Psoas muscle (tissue), 8 donors: ENCODE measurements around the gene CORO2B. TPM values are rescaled to one million over a fixed set of nuclear protein-coding genes. Genes with fewer than 3 reads are reported as not detected.
A peak's percentile ranks its signal among the peaks of the same experiment; 100 is the strongest.

Source experiments
- ATAC-seq, 4 donors: fragments of 200-7000 bp; cut with Tn5 transposase; one replicate each; pipeline ENCODE4 v1.9.1; 2020; ENCODE audit warnings: moderate library complexity in 3 of 4, mild to moderate bottlenecking in 2 of 4
- DNase-seq, 2 donors: peaks; one replicate each; pipeline ENCODE4 v3.0.0-alpha.2; 2020
- H3K27ac ChIP-seq: fragments of 200-600 bp; one replicate; pipeline ENCODE4 v1.8.0; 2022
- H3K27me3 ChIP-seq, 3 donors: fragments of 200-600 bp in 1 of 3; one replicate each; pipeline versions ENCODE4 v1.6.1 to v1.8.0; 2013 to 2022; ENCODE audit warnings: low read length in 2 of 3, mild to moderate bottlenecking in 2 of 3, moderate library complexity in 1 of 3; ENCODE audit not compliant: insufficient read depth in 3 of 3
- H3K36me3 ChIP-seq, 2 donors: fragments of 200-600 bp in 1 of 2; one replicate each; pipeline versions ENCODE4 v1.6.1 to v1.8.0; 2013 to 2022; ENCODE audit warnings: low read depth in 1 of 2, mild to moderate bottlenecking in 1 of 2, moderate library complexity in 1 of 2; ENCODE audit not compliant: insufficient read depth in 1 of 2
- H3K4me1 ChIP-seq: fragments of 200-600 bp; one replicate; pipeline ENCODE4 v1.8.0; 2022
- H3K4me3 ChIP-seq: fragments of 200-600 bp; one replicate; pipeline ENCODE4 v1.8.0; 2022; ENCODE audit warnings: mild to moderate bottlenecking
- H3K9me3 ChIP-seq: fragments of 200-600 bp; one replicate; pipeline ENCODE4 v1.8.0; 2022
- WGBS, 3 donors: extraction: QIAGEN DNeasy Blood & Tissue Kit; methylation state at CpG; one replicate each; pipeline versions ENCODE4 v1.1.6 to v1.1.7; 2013; 5-methylcytosine and 5-hydroxymethylcytosine counted together
- intact Hi-C, 2 donors: fragments of 100-400 bp; cut with DNase I; formaldehyde crosslinking; loops; one replicate each; pipeline versions ENCODE4 v1.11.0 to v1.14.2; 2022
- polyA plus RNA-seq, 3 donors: library from polyadenylated mRNA; stranded (reverse); fragments of 200-250 nt; gene quantifications; one replicate each; pipeline ENCODE4 v1.2.3, GENCODE V29; 2013
- total RNA-seq, 4 donors: library from RNA; stranded (reverse); fragmentation: NEBNext Ultra II Directional in 2 of 4; extraction: Animal tissue kit (Norgen Biotek cat#: 25700) in 2 of 4; gene quantifications; one replicate each; pipeline versions ENCODE4 v1.2.1 to v1.2.4, GENCODE V29; 2021 to 2023
- TF ChIP-seq, protein P1 (sequence below): fragments of 200-600 bp; IDR thresholded peaks from one replicate; pipeline ENCODE4 v1.8.0; 2022; ENCODE audit warnings: antibody characterized with exemption
- donor health status: healthy with polysubstance abuse.
- donor health status: DM: no; HTN: no; CAD: no; lungs with moderate emphysema.
- donor health status: Bipolar disorder and iron deficiency.
- donor health status: healthy.
- donor health status: DM: yes; HTN: yes; CAD: no.
- donor health status: DM: no; HTN: no; CAD: no.
- donor health status: DM: no; HTN: no; CAD: no.
- donor health status: DM: yes; HTN: yes; CAD: no.

CORO2B gene
- total and polyA plus RNA-seq, 7 donors, result 1.1 to 3.2 (median 2.0) TPM

DNA sequence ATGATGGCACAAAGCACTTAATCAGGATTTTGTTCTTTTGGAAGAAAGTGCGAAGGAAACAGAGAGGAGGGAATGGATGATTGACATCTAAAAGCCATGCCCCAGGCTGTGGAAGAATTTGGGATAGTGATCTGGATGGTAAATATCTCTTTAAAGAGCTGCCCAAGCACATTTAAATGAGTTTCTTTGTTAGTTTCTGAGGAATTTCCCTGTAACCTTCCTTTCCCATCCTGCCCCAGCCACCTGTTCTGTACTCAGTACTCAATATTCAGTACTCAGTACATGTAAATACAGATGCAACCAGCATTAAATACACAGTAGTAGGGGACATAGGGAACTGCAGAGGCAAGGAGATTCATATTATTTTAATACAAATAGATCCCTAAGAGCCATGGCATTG, 7.8 kb upstream of the CORO2B start:
- no peak overlapping the region for H3K4me3 ChIP-seq
- TF ChIP-seq, protein P1, sequence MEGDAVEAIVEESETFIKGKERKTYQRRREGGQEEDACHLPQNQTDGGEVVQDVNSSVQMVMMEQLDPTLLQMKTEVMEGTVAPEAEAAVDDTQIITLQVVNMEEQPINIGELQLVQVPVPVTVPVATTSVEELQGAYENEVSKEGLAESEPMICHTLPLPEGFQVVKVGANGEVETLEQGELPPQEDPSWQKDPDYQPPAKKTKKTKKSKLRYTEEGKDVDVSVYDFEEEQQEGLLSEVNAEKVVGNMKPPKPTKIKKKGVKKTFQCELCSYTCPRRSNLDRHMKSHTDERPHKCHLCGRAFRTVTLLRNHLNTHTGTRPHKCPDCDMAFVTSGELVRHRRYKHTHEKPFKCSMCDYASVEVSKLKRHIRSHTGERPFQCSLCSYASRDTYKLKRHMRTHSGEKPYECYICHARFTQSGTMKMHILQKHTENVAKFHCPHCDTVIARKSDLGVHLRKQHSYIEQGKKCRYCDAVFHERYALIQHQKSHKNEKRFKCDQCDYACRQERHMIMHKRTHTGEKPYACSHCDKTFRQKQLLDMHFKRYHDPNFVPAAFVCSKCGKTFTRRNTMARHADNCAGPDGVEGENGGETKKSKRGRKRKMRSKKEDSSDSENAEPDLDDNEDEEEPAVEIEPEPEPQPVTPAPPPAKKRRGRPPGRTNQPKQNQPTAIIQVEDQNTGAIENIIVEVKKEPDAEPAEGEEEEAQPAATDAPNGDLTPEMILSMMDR, result no peak
- no peak for DNase-seq
- no peaks in the 10 kb centered on the region for H3K4me1 ChIP-seq
- H3K27ac ChIP-seq, result no peak overlapping the region
- no peaks in the 10 kb centered on the region for H3K9me3 ChIP-seq
- ATAC-seq, result no peak
- H3K27me3 ChIP-seq, result peaks cover 0 to 22% (median 3%) of the 10 kb centered on the region in 3 donors
- intact Hi-C loops, result no loop called here
- H3K36me3 ChIP-seq, result no peaks in the 10 kb centered on the region
- WGBS, 3 donors, result 95 to 100% (median 95%) methylated on average over 1 of the region's 1 CpG

- Histone ChIP-seq H3K27me3 (peaks cover 0 to 27% (median 3%) of the 10 kb centered on the region in 3 donors), H3K27ac (no peak overlapping the region), H3K4me1 (no peaks in the 10 kb centered on the region), H3K36me3 (no peaks in the 10 kb centered on the region), H3K9me3 (no peaks in the 10 kb centered on the region), H3K4me3 (no peak overlapping the region)
- intact Hi-C loops, result no loop called here
- no peak for DNase-seq
- WGBS, 3 donors, result 87 to 96% (median 94%) methylated on average over 4 of the region's 4 CpGs
- ATAC-seq, result no peak
- TF ChIP-seq, protein P1, result no peak
These were observed 7.2 kb upstream of the CORO2B start for GRCh38 chr15:68571582-68571981.

DNA sequence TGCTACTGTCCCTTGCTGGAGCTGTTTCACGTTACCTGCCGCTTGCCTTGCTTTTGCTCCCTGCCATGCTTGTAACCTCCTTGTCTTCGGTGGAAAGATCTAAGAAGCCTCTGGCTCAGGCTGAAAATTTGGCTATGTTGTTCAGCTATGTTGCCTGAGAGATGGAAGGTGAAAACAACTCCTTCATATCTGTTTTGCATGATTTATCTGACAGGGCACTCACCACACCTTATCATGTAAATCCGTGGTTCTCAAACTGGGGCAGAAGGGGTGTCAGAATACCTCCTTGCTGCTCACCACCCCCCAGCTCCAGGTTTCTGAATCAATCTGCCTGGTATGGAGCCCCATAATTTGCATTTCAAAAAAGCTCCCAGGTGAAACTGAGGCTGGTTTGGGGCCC, 6.5 kb upstream of the CORO2B start:
- Histone ChIP-seq H3K4me1 (no peaks in the 10 kb centered on the region), H3K27ac (no peak overlapping the region), H3K9me3 (no peaks in the 10 kb centered on the region), H3K4me3 (no peak overlapping the region), H3K36me3 (no peaks in the 10 kb centered on the region), H3K27me3 (peaks cover 0 to 34% (median 3%) of the 10 kb centered on the region in 3 donors)
- ATAC-seq (no peak), DNase-seq (no peak)
- intact Hi-C loops, result no loop called here
- 84 to 89% (median 88%) methylated on average over 4 of the region's 4 CpGs for WGBS, 3 donors
- TF ChIP-seq, protein P1, result no peak

DNA sequence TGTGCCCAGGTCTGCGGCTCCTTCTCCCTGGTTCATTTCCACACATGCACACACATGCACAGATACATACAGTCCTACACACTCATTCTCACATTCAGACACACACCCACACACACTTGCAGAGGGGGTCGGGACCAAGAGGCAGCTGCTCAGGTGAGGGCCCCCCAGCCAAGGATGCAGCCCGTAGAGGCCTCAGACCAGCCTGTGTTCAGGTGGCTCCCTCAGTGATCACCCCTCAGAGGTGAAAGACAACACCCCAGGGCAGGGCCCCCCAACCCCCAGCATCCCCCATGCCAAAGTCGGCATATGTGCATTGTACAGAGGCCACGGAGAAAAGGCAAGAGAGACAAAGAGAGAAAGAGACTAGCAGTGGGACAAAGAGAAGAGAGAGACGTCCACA, 5.9 kb upstream of the CORO2B start:
- ATAC-seq (no peak), DNase-seq (peak in 1 of 2 donors; percentile 19)
- no peak overlapping the region for H3K27ac ChIP-seq
- H3K36me3 ChIP-seq, result no peaks in the 10 kb centered on the region
- no peaks in the 10 kb centered on the region for H3K9me3 ChIP-seq
- H3K27me3 ChIP-seq, result peaks cover 0 to 38% (median 3%) of the 10 kb centered on the region in 3 donors
- WGBS, 3 donors, result 77 to 80% (median 77%) methylated on average over 6 of the region's 6 CpGs
- intact Hi-C loops, result no loop called here
- TF ChIP-seq, protein P1, result no peak
- peaks cover 3% of the 10 kb centered on the region for H3K4me1 ChIP-seq
- H3K4me3 ChIP-seq, result no peak overlapping the region

GRCh38 chr15:68574046-68574445, 4.7 kb upstream of the CORO2B start:
- Histone ChIP-seq H3K9me3 (no peaks in the 10 kb centered on the region), H3K4me1 (peaks cover 4% of the 10 kb centered on the region), H3K36me3 (no peaks in the 10 kb centered on the region), H3K27ac (no peak overlapping the region), H3K4me3 (no peak overlapping the region), H3K27me3 (peaks cover 0 to 45% (median 6%) of the 10 kb centered on the region in 3 donors)
- TF ChIP-seq, protein P1, result no peak
- DNase-seq, result peak in 1 of 2 donors; percentile 34
- 74 to 80% (median 78%) methylated on average over 4 of the region's 4 CpGs for WGBS, 3 donors
- intact Hi-C loops, result no loop called here
- no peak for ATAC-seq
